ENCODE results near the gene NT5C3B. TPM values are rescaled to one million over a fixed set of nuclear protein-coding genes. Genes with fewer than 3 reads are reported as not detected.

Gene NT5C3B
- total RNA-seq, 2 experiments from 2014 or later: 0.16 to 12.1 TPM

- ChIA-PET POLR2A (interaction anchor here (0.6 kb wide), 1 partner anchor 11 kb away, joined by 3 read pairs; no protein-coding TSS in a partner anchor), CTCF (ENCODE audit: unreplicated experiment) (no interaction called here)
- H3K4me2 ChIP-seq (ENCODE audit: low read length): peak within 1 kb of the TSS; percentile 75
- H3K79me2 ChIP-seq (ENCODE audit: insufficient read depth, low read depth, low read length): no peaks in the 10 kb centered on the region
- no peaks in the 10 kb centered on the region for H3K9me2 ChIP-seq (ENCODE audit: insufficient read depth, low read length)
- peaks cover 9% of the 10 kb centered on the region for H3K4me1 ChIP-seq (ENCODE audit: insufficient read depth, low read length, poor library complexity, severe bottlenecking)
- H3K36me3 ChIP-seq (ENCODE audit: insufficient read depth, low read length): no peaks in the 10 kb centered on the region
- intact Hi-C loops (cut with micrococcal nuclease; ENCODE audit: unreplicated experiment): no loop called here
- no peaks in the 10 kb centered on the region for H3K9me3 ChIP-seq (ENCODE audit: low read length)
- H2AFZ ChIP-seq (ENCODE audit: low read length): peak within 1 kb of the TSS; percentile 56
- no TSS peak for BruUV-seq (replicated peaks)
- no peak within 1 kb of the TSS for H3K27ac ChIP-seq (ENCODE audit: low read depth, low read length, poor library complexity, severe bottlenecking)
- no peaks in the 10 kb centered on the region for H4K20me1 ChIP-seq (ENCODE audit: insufficient read depth, low read length)
- peak; percentile 41 for DNase-seq (ENCODE audit: low spot score)
- peak within 1 kb of the TSS; percentile 65 for H3K4me3 ChIP-seq (ENCODE audit: low read depth, low read length, poor library complexity, severe bottlenecking)
- peak; percentile 59 for TF ChIP-seq CTCF (conservative IDR thresholded peaks at IDR 0.05; ENCODE audit: low read length)
- TF ChIP-seq EZH2phosphoT487 (IDR thresholded peaks at IDR 0.05; ENCODE audit: borderline replicate concordance, low read depth, low read length): no peak
Measured at GRCh38 chr17:41811549-41812380, 24.3 kb downstream of the NT5C3B start, which contains the start of gene P3H4. TSS of gene P3H4 (minus strand) at chr17:41811949. CDS start at chr17:41811915, 34 bp downstream.

GRCh38 chr17:41810659-41811548, 25.1 kb downstream of the NT5C3B start:
- H3K27ac ChIP-seq (ENCODE audit: low read depth, low read length, poor library complexity, severe bottlenecking): no peak overlapping the region
- CTCF ChIA-PET (ENCODE audit: unreplicated experiment): interaction anchor here (0.7 kb wide), 1 partner anchor 1299 kb away, joined by 3 read pairs; no protein-coding TSS in a partner anchor

More at GRCh38 chr17:41810659-41811548, 25.1 kb downstream of the NT5C3B start:
- Histone ChIP-seq H3K4me3 (ENCODE audit: low read depth, low read length, poor library complexity, severe bottlenecking) (peak overlapping the region; percentile 65), H2AFZ (ENCODE audit: low read length) (no peak overlapping the region), H3K9me3 (ENCODE audit: low read length) (no peaks in the 10 kb centered on the region), H3K36me3 (ENCODE audit: insufficient read depth, low read length) (no peaks in the 10 kb centered on the region), H3K79me2 (ENCODE audit: insufficient read depth, low read depth, low read length) (no peaks in the 10 kb centered on the region), H3K4me2 (ENCODE audit: low read length) (peak overlapping the region; percentile 75), H4K20me1 (ENCODE audit: insufficient read depth, low read length) (no peaks in the 10 kb centered on the region), H3K4me1 (ENCODE audit: insufficient read depth, low read length, poor library complexity, severe bottlenecking) (peaks cover 9% of the 10 kb centered on the region), H3K9me2 (ENCODE audit: insufficient read depth, low read length) (no peaks in the 10 kb centered on the region)
- POLR2A ChIA-PET: no interaction called here
- BruUV-seq (replicated peaks): no TSS peak
- intact Hi-C loops (cut with micrococcal nuclease; ENCODE audit: unreplicated experiment): no loop called here
- no peak for DNase-seq (ENCODE audit: low spot score)
- TF ChIP-seq EZH2phosphoT487 (IDR thresholded peaks at IDR 0.05; ENCODE audit: borderline replicate concordance, low read depth, low read length) (no peak), CTCF (conservative IDR thresholded peaks at IDR 0.05; ENCODE audit: low read length) (no peak)
